CD4-positive, alpha-beta T cell (primary cell): ENCODE data around the gene AHRR. TPM values are rescaled to one million over a fixed set of nuclear protein-coding genes. Genes with fewer than 3 reads are reported as not detected.

Experiments used
- ATAC-seq: fragments of 200-7000 bp; cut with Tn5 transposase; one replicate; pipeline ENCODE4 v1.10.0; 2022; ENCODE audit warnings: mild to moderate bottlenecking; ENCODE audit not compliant: poor library complexity
- CTCF ChIA-PET: fragments of 350-600 bp; sonication (Branson Sonifier 250); formaldehyde crosslinking; loops from one replicate; lab custom pipeline; 2021; ENCODE audit warnings: antibody characterized with exemption, inconsistent platforms; lab: Charles Lee
- POLR2A ChIA-PET: fragments of 350-600 bp; sonication (Branson Sonifier 250); formaldehyde crosslinking; loops from one replicate; lab custom pipeline; 2021; ENCODE audit warnings: antibody characterized with exemption, inconsistent platforms; lab: Charles Lee
- DNase-seq, 14 experiments: peaks; one replicate each; pipeline ENCODE4 v3.0.0-alpha.2; 2013 to 2020; ENCODE audit warnings: mixed read lengths in 2 of 14
- H3K27ac ChIP-seq, 2 donors: one replicate each; pipeline versions ENCODE4 v1.5.1 to v1.7.0; 2013; ENCODE audit warnings: low read length in 2 of 2, low read depth in 1 of 2, mild to moderate bottlenecking in 1 of 2
- H3K27me3 ChIP-seq, 2 experiments: 1 replicate in 1 of 2; 2 replicates in 1 of 2; pipeline versions ENCODE4 v1.6.1 to v1.7.0; 2013; ENCODE audit warnings: low read length in 2 of 2, control low read depth in 1 of 2, mild to moderate bottlenecking in 1 of 2, moderate library complexity in 1 of 2; ENCODE audit not compliant: insufficient read depth in 2 of 2, control insufficient read depth in 1 of 2
- H3K36me3 ChIP-seq: one replicate; pipeline ENCODE4 v1.6.1; 2013; ENCODE audit warnings: low read length, control low read depth; ENCODE audit not compliant: insufficient read depth
- H3K4me1 ChIP-seq: one replicate; pipeline ENCODE4 v1.6.1; 2013; ENCODE audit warnings: low read length, control low read depth; ENCODE audit not compliant: insufficient read depth
- H3K4me3 ChIP-seq: one replicate; pipeline ENCODE4 v1.5.1; 2013; ENCODE audit warnings: mild to moderate bottlenecking, low read length, moderate library complexity
- H3K9me3 ChIP-seq, 2 experiments: 1 replicate in 1 of 2; 2 replicates in 1 of 2; pipeline versions ENCODE4 v1.6.1 to v1.7.0; 2013; ENCODE audit warnings: low read length in 2 of 2, mild to moderate bottlenecking in 2 of 2, control low read depth in 1 of 2, moderate library complexity in 1 of 2; ENCODE audit not compliant: control insufficient read depth in 1 of 2, insufficient read depth in 1 of 2
- H3K27ac Mint-ChIP-seq: one replicate; pipeline ENCODE4 v1.8.0; 2020; ENCODE audit warnings: mixed read lengths
- H3K27me3 Mint-ChIP-seq: one replicate; pipeline ENCODE4 v1.8.0; 2021; ENCODE audit warnings: mixed read lengths
- H3K36me3 Mint-ChIP-seq: one replicate; pipeline ENCODE4 v1.8.0; 2021; ENCODE audit warnings: low read depth, mixed read lengths
- H3K4me1 Mint-ChIP-seq: one replicate; pipeline ENCODE4 v1.8.0; 2021; ENCODE audit warnings: low read depth, mixed read lengths
- H3K4me3 Mint-ChIP-seq: one replicate; pipeline ENCODE4 v1.8.0; 2020; ENCODE audit warnings: mild to moderate bottlenecking, mixed read lengths
- H3K9me3 Mint-ChIP-seq: one replicate; pipeline ENCODE4 v1.8.0; 2020; ENCODE audit warnings: mixed read lengths
- CTCF ChIP-seq: fragments of 200-600 bp; IDR thresholded peaks from one replicate; pipeline ENCODE4 v1.8.0; 2022; ENCODE audit warnings: antibody characterized with exemption, mild to moderate bottlenecking
- intact Hi-C, 2 experiments: fragments of 100-400 bp; cut with DNase I in 1 of 2; cut with micrococcal nuclease in 1 of 2; formaldehyde crosslinking; loops; one replicate each; pipeline versions ENCODE4 v1.15.1 to v1.9.0; 2023 to 2025; cut with DNase I, micrococcal nuclease
- total RNA-seq, 174 experiments: library from RNA in 2 of 174; stranded (reverse) in 2 of 174; gene quantifications; one replicate each; pipeline ENCODE4 v1.2.3 and lab custom pipeline; 2021 to 2026

The AHRR gene
- total RNA-seq, 2 experiments from 2014 or later: 0.45 to 0.63 TPM

GRCh38 chr5:372996-373709 is 51.6 kb downstream of the AHRR start:
- peaks cover 28% of the 10 kb centered on the region for H3K4me1 ChIP-seq
- no peak for TF ChIP-seq CTCF
- H3K4me1 Mint-ChIP-seq: peaks cover 19% of the 10 kb centered on the region
- no peak overlapping the region for H3K27ac ChIP-seq
- POLR2A ChIA-PET: interaction anchor here (1.7 kb wide), 1 partner anchor 27 kb away, joined by 4 read pairs; no protein-coding TSS in a partner anchor
- CTCF ChIA-PET: no interaction called here
- peaks cover 0 to 4% of the 10 kb centered on the region in 2 experiments for H3K9me3 ChIP-seq
- peaks cover 11 to 16% of the 10 kb centered on the region in 2 experiments for H3K27me3 ChIP-seq
- no peaks in the 10 kb centered on the region for H3K36me3 ChIP-seq
- H3K9me3 Mint-ChIP-seq: no peaks in the 10 kb centered on the region
- no peaks in the 10 kb centered on the region for H3K36me3 Mint-ChIP-seq
- intact Hi-C loops: no loop called here
- H3K4me3 Mint-ChIP-seq: no peak overlapping the region
- no peak for ATAC-seq
- peak in 2 of 14 experiments; percentile 17 to 31 for DNase-seq
- no peak overlapping the region for H3K4me3 ChIP-seq
- H3K27me3 Mint-ChIP-seq: peaks cover 7% of the 10 kb centered on the region
- H3K27ac Mint-ChIP-seq: no peak overlapping the region

- ChIA-PET POLR2A (interaction anchor here (0.7 kb wide), 1 partner anchor 24 kb away, joined by 3 read pairs; no protein-coding TSS in a partner anchor), CTCF (no interaction called here)
- no peak overlapping the region for H3K27ac ChIP-seq
- DNase-seq (peak in 9 of 14 experiments; percentile 16 to 86 (median 47)), ATAC-seq (peak; percentile 73)
- Mint-ChIP-seq H3K36me3 (no peaks in the 10 kb centered on the region), H3K4me1 (peaks cover 11% of the 10 kb centered on the region), H3K27ac (no peak overlapping the region), H3K4me3 (no peak overlapping the region), H3K9me3 (no peaks in the 10 kb centered on the region), H3K27me3 (peaks cover 7% of the 10 kb centered on the region)
- peaks cover 11 to 16% of the 10 kb centered on the region in 2 experiments for H3K27me3 ChIP-seq
- H3K36me3 ChIP-seq: no peaks in the 10 kb centered on the region
- no peak overlapping the region for H3K4me3 ChIP-seq
- intact Hi-C loops: no loop called here
- no peak for TF ChIP-seq CTCF
- H3K4me1 ChIP-seq: peaks cover 22% of the 10 kb centered on the region
- peaks cover 0 to 7% of the 10 kb centered on the region in 2 experiments for H3K9me3 ChIP-seq
Observed at GRCh38 chr5:373710-374602, 52.4 kb downstream of the AHRR start.

GRCh38 chr5:374631-375335 is 53.3 kb downstream of the AHRR start:
- no peak overlapping the region for H3K4me3 Mint-ChIP-seq
- ATAC-seq: no peak

More at GRCh38 chr5:374631-375335, 53.3 kb downstream of the AHRR start:
- Histone ChIP-seq H3K27ac (no peak overlapping the region), H3K27me3 (peaks cover 11 to 16% of the 10 kb centered on the region in 2 experiments), H3K4me1 (peaks cover 17% of the 10 kb centered on the region), H3K4me3 (no peak overlapping the region), H3K36me3 (no peaks in the 10 kb centered on the region), H3K9me3 (peaks cover 0 to 8% of the 10 kb centered on the region in 2 experiments)
- H3K4me1 Mint-ChIP-seq: peaks cover 11% of the 10 kb centered on the region
- DNase-seq: peak in 1 of 14 experiments; percentile 8
- intact Hi-C loops: no loop called here
- H3K36me3 Mint-ChIP-seq: no peaks in the 10 kb centered on the region
- H3K9me3 Mint-ChIP-seq: no peaks in the 10 kb centered on the region
- H3K27me3 Mint-ChIP-seq: peaks cover 7% of the 10 kb centered on the region
- H3K27ac Mint-ChIP-seq: no peak overlapping the region
- CTCF ChIA-PET: no interaction called here
- TF ChIP-seq CTCF: no peak
- POLR2A ChIA-PET: interaction anchor here (0.7 kb wide), 1 partner anchor 25 kb away, joined by 3 read pairs; no protein-coding TSS in a partner anchor
